ENCODE results near the gene USP32. TPM values are rescaled to one million over a fixed set of nuclear protein-coding genes. Genes with fewer than 3 reads are reported as not detected.

USP32 gene
- total and polyA plus RNA-seq, 2 donors from 2014 or later: 14.6 to 53.1 TPM

- no peaks in the 10 kb centered on the region for H3K36me3 ChIP-seq (ENCODE audit: control insufficient read depth in 2 of 3, insufficient read depth in 3 of 3, low read length in 3 of 3)
- no peak overlapping the region for H3K27ac ChIP-seq (ENCODE audit: low read depth in 2 of 2, low read length in 2 of 2)
- TF ChIP-seq, protein P1, sequence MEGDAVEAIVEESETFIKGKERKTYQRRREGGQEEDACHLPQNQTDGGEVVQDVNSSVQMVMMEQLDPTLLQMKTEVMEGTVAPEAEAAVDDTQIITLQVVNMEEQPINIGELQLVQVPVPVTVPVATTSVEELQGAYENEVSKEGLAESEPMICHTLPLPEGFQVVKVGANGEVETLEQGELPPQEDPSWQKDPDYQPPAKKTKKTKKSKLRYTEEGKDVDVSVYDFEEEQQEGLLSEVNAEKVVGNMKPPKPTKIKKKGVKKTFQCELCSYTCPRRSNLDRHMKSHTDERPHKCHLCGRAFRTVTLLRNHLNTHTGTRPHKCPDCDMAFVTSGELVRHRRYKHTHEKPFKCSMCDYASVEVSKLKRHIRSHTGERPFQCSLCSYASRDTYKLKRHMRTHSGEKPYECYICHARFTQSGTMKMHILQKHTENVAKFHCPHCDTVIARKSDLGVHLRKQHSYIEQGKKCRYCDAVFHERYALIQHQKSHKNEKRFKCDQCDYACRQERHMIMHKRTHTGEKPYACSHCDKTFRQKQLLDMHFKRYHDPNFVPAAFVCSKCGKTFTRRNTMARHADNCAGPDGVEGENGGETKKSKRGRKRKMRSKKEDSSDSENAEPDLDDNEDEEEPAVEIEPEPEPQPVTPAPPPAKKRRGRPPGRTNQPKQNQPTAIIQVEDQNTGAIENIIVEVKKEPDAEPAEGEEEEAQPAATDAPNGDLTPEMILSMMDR (IDR thresholded peaks at IDR 0.05; ENCODE audit: borderline replicate concordance, extremely low read depth, insufficient read depth): no peak
- peaks cover 0 to 13% (median 12%) of the 10 kb centered on the region in 3 donors for H3K4me1 ChIP-seq (ENCODE audit: control insufficient read depth in 2 of 3, insufficient read depth in 2 of 3, low read depth in 1 of 3, low read length in 3 of 3)
- H3K27me3 ChIP-seq (ENCODE audit: control insufficient read depth, insufficient read depth, low read length): peaks cover 30% of the 10 kb centered on the region
- H3K9ac ChIP-seq (ENCODE audit: low read length in 3 of 3): no peak overlapping the region
- H3K9me3 ChIP-seq (ENCODE audit: control insufficient read depth in 2 of 3, insufficient read depth in 1 of 3, low read length in 3 of 3): no peaks in the 10 kb centered on the region
- peak in 1 of 5 donors; percentile 73 for DNase-seq
- intact Hi-C loops (cut with DNase I): no loop called here
- FAIRE-seq: no peak
- no peak overlapping the region for H3K4me3 ChIP-seq (ENCODE audit: low read length in 3 of 3)
These were observed 250.6 kb downstream of the USP32 start for GRCh38 chr17:60141111-60142018.

GRCh38 chr17:60139438-60140285, 252.3 kb downstream of the USP32 start:
- no peaks in the 10 kb centered on the region for H3K9me3 ChIP-seq (ENCODE audit: control insufficient read depth in 2 of 3, insufficient read depth in 1 of 3, low read length in 3 of 3)
- peaks cover 0 to 16% (median 12%) of the 10 kb centered on the region in 3 donors for H3K4me1 ChIP-seq (ENCODE audit: control insufficient read depth in 2 of 3, insufficient read depth in 2 of 3, low read depth in 1 of 3, low read length in 3 of 3)
- no peak overlapping the region for H3K27ac ChIP-seq (ENCODE audit: low read depth in 2 of 2, low read length in 2 of 2)
- H3K9ac ChIP-seq (ENCODE audit: low read length in 3 of 3): no peak overlapping the region
- DNase-seq (peak; percentile 82 to 87 (median 83)), FAIRE-seq (no peak)
- intact Hi-C loops (cut with DNase I): no loop called here
- TF ChIP-seq, protein P1 (IDR thresholded peaks at IDR 0.05; ENCODE audit: borderline replicate concordance, extremely low read depth, insufficient read depth): peak; percentile 73
- H3K4me3 ChIP-seq (ENCODE audit: low read length in 3 of 3): no peak overlapping the region
- H3K36me3 ChIP-seq (ENCODE audit: control insufficient read depth in 2 of 3, insufficient read depth in 3 of 3, low read length in 3 of 3): no peaks in the 10 kb centered on the region
- H3K27me3 ChIP-seq (ENCODE audit: control insufficient read depth, insufficient read depth, low read length): peaks cover 30% of the 10 kb centered on the region

DNA sequence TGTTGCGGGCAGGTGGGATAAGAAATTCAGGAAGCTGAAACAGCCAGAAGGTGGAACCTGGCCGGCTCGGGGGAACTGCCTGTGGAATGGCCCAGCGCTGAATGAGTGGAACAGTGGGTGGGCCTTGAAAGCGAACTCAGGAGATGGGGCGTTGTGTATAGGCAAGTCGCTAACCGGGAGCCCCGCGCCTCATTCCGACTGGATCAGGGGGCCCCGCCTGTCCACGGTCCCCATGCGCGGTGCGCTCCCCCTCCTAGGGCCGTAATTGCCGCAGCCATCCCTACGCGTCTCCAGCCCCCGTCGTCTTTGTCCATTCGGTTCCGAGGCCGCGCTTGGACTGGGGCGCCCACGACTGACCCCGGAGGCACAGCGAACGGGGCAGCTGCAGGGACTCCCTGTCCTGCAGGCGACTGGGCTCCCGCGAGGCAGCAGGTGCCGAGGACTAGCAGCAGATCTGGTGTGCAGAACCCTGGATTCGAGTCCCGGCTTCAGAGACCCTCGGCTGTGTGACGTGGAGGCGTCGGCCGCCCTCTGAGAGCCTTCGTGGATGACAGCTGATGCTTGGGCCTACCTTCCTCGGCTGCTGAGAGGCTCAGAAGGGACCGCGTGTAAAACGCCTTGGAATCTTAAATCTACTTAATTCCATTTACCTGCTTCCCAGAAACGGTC, 253.0 kb downstream of the USP32 start:
- H3K9ac ChIP-seq (ENCODE audit: low read length in 3 of 3): no peak overlapping the region
- H3K36me3 ChIP-seq (ENCODE audit: control insufficient read depth in 2 of 3, insufficient read depth in 3 of 3, low read length in 3 of 3): no peaks in the 10 kb centered on the region
- H3K27ac ChIP-seq (ENCODE audit: low read depth in 2 of 2, low read length in 2 of 2): no peak overlapping the region
- H3K27me3 ChIP-seq (ENCODE audit: control insufficient read depth, insufficient read depth, low read length): peaks cover 30% of the 10 kb centered on the region
- no peak for FAIRE-seq
- peak in 1 of 5 donors; percentile 61 for DNase-seq
- no peaks in the 10 kb centered on the region for H3K9me3 ChIP-seq (ENCODE audit: control insufficient read depth in 2 of 3, insufficient read depth in 1 of 3, low read length in 3 of 3)
- no peak overlapping the region for H3K4me3 ChIP-seq (ENCODE audit: low read length in 3 of 3)
- TF ChIP-seq, protein P1 (IDR thresholded peaks at IDR 0.05; ENCODE audit: borderline replicate concordance, extremely low read depth, insufficient read depth): no peak
- peaks cover 0 to 18% (median 13%) of the 10 kb centered on the region in 3 donors for H3K4me1 ChIP-seq (ENCODE audit: control insufficient read depth in 2 of 3, insufficient read depth in 2 of 3, low read depth in 1 of 3, low read length in 3 of 3)
- intact Hi-C loops (cut with DNase I): no loop called here
